G401 (cell line): ENCODE data around the gene GRB14. TPM values are rescaled to one million over a fixed set of nuclear protein-coding genes. Genes with fewer than 3 reads are reported as not detected.
"Not testable (repeated sequence)": the region's sequence is repeated elsewhere in the genome, so short reads cannot be mapped to it uniquely, and the experiment has no call there.

Experiments
- DNase-seq: peaks from one replicate; pipeline ENCODE4 v3.0.0-alpha.2; 2015; ENCODE audit warnings: low spot score
- in situ Hi-C: cut with HindIII; loops from 2 replicates; pipeline ENCODE4 v1.10.0; 2016; ENCODE audit warnings: low sequenced_read_pairs, mixed read lengths
- total RNA-seq: library from RNA; depleted of rRNA; stranded (reverse); fragments of >200 nt; shearing (Covaris generic); gene quantifications from 2 replicates; pipeline ENCODE4 v1.2.3, GENCODE V29; 2014

GRB14 gene
- total RNA-seq, 1 experiment from 2014 or later = 3.0 TPM

DNA sequence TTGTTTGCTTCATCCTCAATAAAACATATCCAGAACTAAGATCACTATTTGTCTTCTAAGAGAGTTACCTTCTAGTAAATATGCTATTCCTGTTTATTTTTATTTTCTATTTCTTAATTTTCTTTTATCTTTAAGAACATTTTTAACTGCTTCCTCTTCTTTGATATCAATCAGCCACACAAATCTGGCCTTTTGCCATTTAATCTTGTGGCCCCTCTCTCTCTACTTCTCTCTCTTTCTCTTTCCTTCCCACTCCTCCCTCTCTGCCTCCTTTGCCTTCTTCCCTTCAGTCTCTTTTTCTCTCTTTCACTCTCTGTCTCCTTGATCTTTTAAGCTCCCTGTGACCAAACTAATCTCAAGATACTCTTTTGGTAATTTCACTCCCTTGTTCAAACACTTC, 108.4 kb downstream of the GRB14 start:
- DNase-seq = no peak
- in situ Hi-C loops = no loop called here

DNA sequence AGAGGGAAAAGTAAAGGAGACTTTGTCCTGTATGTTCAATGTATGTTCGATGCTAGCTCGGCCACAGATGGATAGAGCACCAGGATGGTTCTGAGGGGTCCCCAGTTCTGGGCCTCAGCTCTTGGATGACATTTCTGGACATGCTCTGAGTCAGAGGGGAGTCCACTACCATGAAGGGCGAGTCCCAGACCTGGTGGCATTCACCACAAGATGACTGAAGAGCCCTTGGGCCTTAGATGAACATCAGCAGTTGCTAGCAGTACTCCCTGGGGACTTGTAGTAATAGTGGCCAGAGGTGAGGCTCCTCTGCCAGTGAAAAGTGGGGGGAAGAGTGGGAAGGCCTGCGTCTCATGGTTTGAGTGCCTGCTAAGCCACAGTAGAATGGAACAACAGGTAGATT, 109.5 kb downstream of the GRB14 start:
- DNase-seq = no peak
- in situ Hi-C loops = no loop called here

DNA sequence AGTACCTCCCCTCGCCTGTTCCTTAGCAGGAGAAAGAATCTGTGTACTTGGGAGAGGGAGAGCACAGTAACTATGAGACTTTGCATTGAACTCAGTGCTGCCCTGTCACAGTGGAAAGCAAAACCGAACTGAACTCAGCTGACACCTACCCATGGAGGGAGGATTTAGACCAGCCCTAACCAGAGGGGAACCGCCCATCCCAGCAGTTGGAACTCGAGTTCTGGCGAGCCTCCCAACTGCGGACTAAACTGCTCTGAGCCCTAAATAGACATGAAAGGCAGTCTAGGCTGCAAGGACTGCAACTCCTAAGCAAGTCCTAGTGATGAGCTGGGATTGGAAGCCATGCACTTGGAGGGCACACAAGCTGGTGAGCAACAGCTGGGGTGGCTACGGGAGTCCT, 110.4 kb downstream of the GRB14 start:
- DNase-seq = no peak
- in situ Hi-C loops = no loop called here

DNA sequence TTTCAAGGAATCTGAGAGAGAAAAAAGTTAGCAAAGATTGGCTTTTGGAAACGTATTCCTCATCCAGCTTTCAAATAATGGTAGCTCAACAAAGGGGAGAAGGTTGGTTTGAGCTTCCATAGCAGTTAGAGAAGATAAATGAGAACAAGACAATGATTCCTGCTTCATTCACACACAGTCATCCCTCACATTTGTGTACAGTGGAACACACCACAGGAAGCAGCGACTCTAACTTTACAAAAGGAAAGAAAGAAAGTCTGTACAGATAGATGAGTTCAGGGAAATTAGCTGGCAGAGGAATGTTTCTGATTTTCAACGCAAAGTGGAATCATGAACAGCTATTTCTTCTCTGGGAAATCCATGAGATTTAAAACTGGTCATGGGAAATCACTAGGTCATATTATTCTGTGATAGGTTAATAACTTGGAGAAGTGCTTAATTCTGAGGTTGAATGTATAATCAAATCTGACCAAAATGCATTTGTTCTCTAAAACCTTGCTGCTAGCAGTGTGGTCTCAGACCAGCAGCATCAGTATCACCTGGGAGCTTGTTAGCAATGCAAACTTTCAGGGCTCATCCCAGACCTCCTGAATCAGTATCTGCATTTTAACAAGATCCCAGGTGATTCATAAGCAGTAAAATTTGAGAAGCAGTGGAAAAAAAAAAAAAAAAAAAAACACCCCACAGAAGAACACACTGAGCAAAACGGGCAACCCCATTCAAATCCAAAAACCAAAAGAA, 112.0 kb downstream of the GRB14 start:
- in situ Hi-C loops = no loop called here

DNA sequence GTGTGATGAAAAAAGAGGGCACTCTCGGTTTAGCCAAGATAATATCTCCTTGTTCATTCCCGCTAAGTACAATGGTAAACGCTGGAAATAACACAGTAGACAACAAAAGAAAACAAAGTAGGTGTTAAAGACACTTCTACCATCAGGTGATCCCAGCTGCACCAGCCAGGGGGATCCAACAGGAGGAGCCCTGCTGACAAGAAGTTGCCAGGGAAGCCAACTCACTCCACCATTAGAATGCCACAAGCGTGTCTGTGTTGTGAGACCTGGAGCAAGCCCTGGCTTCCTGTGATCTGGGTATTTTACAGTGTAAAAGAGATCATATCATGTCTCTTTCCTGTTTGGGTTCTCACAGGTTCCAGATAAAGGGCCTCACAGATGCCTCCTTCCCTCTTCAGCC, 117.0 kb downstream of the GRB14 start:
- in situ Hi-C loops = no loop called here
- no peak for DNase-seq

More for the DNA sequence above, 112.0 kb downstream of the GRB14 start:
- no peak for DNase-seq

DNA sequence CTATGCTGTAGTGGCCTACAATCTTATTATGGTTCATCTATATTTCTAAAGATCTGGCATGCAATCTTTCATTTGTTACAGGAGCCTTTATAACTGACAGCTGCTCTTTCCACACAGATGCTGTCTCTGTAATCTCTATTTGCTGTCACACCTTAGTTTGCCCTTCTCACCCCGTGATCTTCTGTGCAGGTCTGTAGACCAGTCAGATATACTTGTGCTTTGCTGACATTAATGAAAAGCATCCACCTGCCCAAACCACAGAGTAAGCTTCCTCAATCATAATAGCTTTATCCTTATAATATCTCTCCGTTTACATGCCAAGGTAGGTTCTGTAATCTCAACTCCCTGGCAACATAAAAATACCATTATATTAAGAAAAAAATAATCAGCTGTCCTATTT, 122.4 kb downstream of the GRB14 start:
- no peak for DNase-seq
- in situ Hi-C loops = no loop called here

DNA sequence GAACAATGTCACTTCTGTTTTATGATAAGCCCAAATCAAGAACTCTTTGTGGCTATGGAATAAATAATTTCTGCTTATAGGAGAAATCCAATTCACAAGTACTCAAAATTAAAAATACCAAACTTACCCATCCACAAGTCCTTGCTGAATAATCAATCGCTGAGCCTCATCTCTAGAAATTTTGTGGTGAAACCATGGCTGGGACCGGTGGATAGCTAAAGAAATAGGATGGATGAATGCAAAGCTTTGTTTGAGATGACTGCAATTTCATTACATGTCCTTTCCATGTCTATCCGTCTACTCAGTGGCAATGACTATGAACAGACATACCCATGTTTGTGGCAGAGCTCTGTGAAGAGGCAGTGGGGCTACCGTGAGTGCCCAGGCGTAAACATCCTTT, 124.4 kb downstream of the GRB14 start:
- in situ Hi-C loops = no loop called here

DNA sequence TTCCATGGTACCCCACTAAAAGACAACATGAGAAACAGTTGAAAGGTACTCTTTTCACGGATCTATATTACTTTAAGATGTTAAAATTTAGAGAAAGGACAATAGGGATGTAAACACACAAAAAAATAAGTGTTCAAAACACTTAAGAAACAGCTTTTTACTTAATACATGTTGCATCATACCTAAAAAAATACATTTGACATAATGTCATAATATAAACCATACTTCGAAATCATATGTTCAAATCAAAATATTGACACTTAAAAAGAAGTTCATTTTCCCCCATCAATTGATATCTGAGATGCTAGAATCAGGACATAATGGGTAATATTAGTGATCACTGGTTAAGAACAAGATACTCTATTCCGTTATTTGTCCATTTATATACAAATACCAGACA, 124.9 kb downstream of the GRB14 start:
- no peak for DNase-seq
- in situ Hi-C loops = no loop called here

More for the DNA sequence above, 124.4 kb downstream of the GRB14 start:
- DNase-seq = no peak

DNA sequence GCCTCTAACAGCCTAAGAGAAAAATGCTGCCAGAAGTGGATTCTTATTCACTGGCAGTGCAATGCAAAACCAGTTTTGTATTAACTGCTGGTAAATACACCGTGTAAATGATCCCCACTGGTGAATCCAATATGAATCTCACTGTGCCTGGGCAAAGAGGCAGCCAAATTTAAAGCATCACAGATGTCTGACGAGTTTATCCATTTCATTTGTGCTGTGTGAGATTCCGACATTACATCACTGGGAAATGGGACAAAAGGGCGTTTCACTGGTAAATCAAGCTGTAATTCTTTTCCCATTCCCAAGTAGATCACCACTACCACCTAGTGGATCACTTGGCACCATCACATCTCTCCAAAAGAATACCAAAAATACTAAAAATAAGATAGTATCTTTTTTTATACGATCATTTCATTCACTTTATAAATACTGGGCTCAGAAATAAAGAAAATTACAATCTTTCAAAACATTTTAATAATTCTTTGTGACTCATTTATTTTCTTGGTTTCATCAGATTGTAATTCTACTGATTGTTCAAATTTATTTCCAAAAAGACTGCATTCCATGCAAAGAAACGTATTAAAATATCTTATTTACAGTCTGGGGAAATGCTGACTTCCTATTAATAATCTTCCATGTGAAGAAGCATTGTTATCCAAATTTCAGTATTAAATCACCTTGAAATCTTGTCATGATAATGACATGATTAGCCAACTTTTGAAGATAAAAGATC, 125.6 kb downstream of the GRB14 start:
- DNase-seq = peak; percentile 39
- in situ Hi-C loops = no loop called here

DNA sequence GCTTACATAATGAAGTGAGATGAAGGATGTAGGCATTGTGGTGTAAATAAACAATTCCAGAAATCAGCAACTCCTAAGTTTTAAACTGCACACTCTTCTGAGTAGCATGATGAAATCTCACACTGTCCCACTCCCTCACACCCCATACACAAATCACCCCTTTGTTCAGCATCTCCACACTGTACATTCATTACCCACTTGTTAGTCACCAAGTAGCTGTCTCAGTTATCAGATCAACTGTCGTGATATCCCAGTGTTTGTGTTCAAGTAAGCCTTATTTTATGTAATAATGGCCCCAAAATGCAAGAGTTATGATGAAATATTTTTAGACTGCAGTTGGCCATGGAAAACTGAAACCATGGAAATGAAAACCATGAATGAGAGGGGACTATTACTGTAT, 135.7 kb downstream of the GRB14 start:
- no peak for DNase-seq
- in situ Hi-C loops = no loop called here

DNA sequence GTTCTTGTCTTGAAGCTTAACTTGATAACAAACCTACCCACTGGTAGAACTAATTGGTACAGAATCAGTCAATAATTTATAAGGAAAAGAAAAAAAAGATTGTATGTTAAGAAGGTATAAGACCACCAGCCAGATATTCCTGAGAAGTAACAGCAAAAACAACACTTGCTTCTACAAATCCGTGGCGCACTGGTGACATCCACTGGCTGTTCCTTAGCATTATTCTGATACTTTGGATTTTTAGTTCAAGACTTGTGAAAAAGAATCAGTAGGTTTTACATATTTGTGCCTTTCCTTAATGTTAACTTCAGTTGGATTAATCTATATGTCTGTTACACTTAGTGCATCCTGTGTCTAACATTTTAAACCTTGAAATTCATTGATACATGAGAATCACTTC, 141.8 kb downstream of the GRB14 start:
- DNase-seq = peak; percentile 37
- in situ Hi-C loops = no loop called here

DNA sequence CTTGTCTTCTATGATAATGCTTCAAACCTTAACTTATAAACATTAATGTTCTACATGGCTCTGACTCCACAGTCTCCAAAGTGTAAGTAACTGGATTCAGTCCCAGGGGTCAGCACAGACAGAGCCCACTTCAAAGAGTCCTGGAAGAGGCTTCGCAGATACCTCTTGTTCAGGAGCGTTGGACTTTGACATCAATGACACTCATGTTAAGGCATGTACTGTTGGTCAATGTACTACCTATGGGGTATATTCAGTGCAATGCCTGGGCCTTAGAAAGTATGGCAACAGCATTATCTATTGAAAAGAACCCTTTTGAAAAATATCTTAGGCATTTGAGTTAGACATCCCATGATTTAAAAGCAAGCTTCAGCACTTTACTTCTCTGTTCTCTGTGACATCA, 143.1 kb downstream of the GRB14 start:
- in situ Hi-C loops = no loop called here
- no peak for DNase-seq

DNA sequence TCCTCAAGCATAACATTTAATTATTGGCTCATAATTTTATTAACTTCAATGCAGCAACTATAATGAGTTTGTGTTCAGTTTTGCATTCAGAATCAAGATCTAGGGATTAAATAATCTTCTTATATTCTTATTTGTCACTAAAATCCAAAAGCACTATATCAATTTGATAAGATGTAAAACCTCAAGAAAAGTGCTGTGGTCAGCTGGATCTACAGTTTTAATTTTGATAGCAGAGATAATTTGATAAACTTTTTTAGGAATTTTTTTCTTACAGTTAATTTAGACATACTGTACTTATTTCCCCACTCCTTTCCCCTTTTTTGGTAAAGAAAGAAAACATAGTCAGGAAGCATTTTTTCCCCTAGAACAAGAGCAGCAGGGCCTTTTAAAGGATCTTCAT, 146.4 kb downstream of the GRB14 start:
- no peak for DNase-seq
- in situ Hi-C loops = no loop called here

DNA sequence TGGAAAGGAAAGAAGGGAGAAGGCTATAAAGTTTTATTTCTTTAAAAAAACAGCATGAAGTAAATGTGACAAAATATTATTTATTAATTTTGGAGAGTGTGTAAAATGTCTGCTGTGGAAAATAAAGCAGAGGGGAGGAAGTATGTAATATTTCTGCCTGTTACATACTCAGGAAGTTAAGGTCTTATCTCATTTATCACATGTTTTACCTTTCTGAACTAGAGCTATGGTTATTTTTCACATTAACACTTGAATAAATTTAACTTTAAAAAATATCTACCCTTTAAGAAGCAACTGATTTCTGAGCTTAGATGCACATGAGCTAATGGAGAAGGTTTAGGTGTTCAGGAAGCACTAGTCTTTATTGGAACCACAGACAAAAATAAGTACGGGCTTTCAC, 148.3 kb downstream of the GRB14 start:
- no peak for DNase-seq
- in situ Hi-C loops = no loop called here

DNA sequence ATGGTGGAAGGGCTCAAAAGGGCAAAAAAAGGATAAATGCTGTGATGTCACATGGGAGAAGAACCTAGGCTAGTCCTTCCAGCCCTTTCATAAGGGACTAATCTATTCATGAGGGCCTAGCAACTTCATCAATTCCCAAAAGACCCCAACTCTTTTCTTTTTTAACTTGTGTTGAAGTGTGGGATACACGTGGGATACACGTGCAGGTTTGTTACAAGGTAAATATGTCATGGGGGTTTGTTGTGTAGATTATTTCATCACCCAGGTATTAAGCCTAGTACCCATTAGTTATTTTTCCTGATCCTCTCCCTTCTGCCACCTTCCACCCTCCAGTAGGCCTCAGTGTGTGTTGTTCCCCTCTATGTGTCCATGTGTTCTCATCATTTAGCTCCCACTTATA, 156.2 kb downstream of the GRB14 start:
- DNase-seq, in situ Hi-C loops: not testable (repeated sequence)

DNA sequence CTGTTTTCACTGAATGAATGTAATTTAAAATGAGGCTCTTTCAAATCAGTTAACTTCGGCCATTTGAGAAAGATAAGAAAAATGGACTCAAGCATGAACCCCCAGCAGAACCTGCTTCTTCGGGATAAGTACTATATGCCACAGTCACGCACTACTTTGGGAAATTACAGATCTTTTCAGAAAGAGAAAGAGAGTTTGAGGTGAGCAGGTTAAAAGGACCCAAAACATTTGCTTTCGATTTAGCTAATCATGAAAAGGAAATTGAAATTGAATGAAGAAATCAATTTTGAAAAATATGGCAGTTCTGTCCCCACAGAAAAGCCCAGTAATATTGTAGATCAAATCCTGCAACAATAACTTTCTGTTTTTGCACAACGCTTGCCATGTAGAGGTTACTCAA, 156.9 kb downstream of the GRB14 start:
- in situ Hi-C loops = no loop called here
- no peak for DNase-seq

DNA sequence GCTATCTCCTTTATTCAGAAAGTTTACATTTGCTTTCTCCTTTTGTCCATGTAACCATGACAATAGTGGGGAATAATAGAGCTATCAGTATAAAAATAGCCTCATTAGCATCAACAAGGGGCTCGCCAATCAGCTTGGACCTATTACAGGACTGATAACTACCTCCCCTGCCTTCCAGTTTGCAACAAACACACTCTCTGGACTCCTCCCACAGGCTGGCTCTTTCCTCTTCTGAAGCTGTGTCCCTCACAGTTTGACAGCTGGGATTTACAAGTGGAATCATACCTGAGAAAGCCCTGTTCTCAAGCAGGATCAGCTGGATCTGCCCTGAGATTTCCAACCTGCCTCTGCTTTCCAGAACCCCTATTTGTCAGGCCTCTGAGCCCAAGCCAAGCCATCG, 162.5 kb downstream of the GRB14 start:
- in situ Hi-C loops = no loop called here
- no peak for DNase-seq

DNA sequence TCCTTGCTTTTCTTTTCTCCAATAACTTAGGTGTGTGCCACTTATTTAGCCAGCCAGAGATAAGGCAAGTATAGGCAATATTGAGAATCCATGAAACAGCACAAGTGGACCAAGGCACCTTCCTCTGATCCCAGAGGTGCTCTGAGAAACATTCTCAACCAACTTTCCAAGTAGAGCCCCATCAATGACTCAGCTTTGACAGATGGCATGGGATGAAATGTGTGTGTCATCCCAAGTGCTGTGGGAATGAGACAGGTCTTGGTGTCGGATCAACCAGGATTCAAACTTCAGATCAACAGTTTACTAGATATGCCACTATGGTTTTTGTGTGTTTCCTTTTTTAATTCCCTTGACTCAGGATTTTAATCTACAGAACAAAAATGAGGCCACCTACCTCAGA, 164.0 kb downstream of the GRB14 start:
- no peak for DNase-seq
- in situ Hi-C loops = no loop called here

DNA sequence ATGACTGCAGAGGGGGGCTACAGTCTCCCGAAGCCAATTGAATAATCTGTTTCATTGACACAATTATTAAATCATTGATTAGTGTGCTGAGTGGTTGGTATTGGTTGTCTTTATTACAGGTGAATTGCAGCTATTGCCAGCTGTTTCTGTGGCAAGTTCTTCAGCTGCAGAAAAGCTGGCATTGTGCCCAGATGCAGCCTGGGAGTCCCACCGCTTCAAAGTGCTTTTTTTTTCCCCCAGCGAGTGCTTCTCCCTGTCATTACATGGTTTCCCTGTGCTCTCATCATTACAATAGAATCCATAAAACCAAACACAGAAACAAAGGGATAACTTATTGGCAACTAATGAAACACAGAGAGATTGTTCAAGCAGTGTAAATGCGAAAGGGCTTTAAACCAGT, 164.7 kb downstream of the GRB14 start:
- in situ Hi-C loops = no loop called here

DNA sequence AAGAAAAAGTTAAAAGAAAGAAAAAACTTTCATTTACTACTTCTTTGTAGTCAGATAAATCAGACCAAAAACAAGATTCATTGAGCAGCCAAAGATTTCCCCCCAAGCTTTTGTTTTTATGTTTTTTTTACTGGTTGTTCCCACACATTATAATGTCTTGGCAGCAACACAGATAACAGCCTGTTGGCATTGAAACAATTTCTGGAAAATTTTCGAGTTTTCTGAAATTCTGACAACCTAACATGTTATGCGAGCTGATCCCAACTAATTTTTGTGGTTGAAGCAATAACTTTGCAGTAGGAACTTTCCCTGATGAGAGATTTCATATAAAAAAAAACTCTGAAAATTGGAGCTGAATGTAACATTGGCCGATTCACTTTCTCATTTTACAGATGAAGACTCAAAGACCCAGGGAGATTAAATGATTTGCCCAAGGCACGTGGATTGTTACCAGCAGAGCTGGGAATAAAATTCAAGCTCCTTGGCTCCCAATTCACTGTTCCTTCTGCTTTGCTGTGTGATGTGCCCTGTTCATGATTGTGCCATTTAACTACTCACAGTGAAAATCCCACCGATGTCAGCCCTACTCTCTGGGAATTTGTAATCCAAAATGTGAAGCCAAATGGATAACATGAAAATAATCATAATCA, 167.5 kb downstream of the GRB14 start:
- in situ Hi-C loops = no loop called here
- DNase-seq = no peak

More for the DNA sequence above, 164.7 kb downstream of the GRB14 start:
- no peak for DNase-seq
